Measurements from ENCODE around the gene SEMA6D. TPM values are rescaled to one million over a fixed set of nuclear protein-coding genes. Genes with fewer than 3 reads are reported as not detected.

Gene SEMA6D
- polyA plus RNA-seq, 1 donor (not counting 4 experiments of a cell fraction or from before 2014, with no cell fraction given): 0.67 TPM

DNA sequence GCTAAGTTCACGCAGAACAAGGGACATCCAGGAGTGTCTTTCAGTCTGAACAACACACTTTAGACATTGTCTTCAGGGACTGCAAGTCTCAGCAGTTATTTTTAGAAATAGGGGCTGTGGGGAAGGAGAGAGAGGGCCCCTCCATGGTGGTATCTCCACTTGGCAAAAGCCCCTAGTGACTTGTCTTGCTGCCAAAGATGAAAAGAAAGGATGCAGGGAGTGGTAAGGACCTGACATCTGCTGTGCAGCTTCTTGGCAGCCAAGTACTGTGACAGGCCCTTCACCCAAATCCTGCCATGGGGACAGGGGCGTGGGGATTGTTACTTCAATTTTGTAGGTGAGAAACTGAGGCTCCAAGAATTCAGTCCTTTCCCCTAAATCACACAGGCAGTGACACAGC, 21.0 kb upstream of the SEMA6D start:
- Histone ChIP-seq H3K4me2 (ENCODE audit: control insufficient read depth, extremely low read depth, insufficient read depth, low read depth, low read length) (no peak overlapping the region), H3K79me2 (ENCODE audit: control insufficient read depth, insufficient read depth, low read length) (no peaks in the 10 kb centered on the region), H4K20me1 (ENCODE audit: control insufficient read depth, extremely low read depth, insufficient read depth, low read length) (no peaks in the 10 kb centered on the region), H3K4me1 (ENCODE audit: control insufficient read depth, extremely low read depth, insufficient read depth, low read length) (no peaks in the 10 kb centered on the region), H3K9ac (ENCODE audit: control insufficient read depth, extremely low read depth, insufficient read depth, low read length) (no peak overlapping the region), H3K9me1 (ENCODE audit: control insufficient read depth, extremely low read depth, insufficient read depth, low read length) (no peaks in the 10 kb centered on the region), H3K4me3 (ENCODE audit: control insufficient read depth in 2 of 3, extremely low read depth in 1 of 3, insufficient read depth in 2 of 3, low read depth in 1 of 3, low read length in 3 of 3) (no peak overlapping the region), H3K9me3 (ENCODE audit: control insufficient read depth, low read depth, low read length) (no peaks in the 10 kb centered on the region), H3K36me3 (ENCODE audit: control insufficient read depth in 2 of 2, extremely low read depth in 1 of 2, insufficient read depth in 2 of 2, low read length in 2 of 2) (no peaks in the 10 kb centered on the region), H3K27me3 (ENCODE audit: control insufficient read depth, extremely low read depth, insufficient read depth, low read length) (no peaks in the 10 kb centered on the region), H3K27ac (ENCODE audit: control insufficient read depth, insufficient read depth, low read length) (no peak overlapping the region), H2AFZ (ENCODE audit: control insufficient read depth, low read length) (no peak overlapping the region)
- DNase-seq (ENCODE audit: low read depth, low spot score) (no peak), FAIRE-seq (no peak)
- dilution Hi-C loops (cut with MboI; ENCODE audit: extremely low pct_ligation_motif_present, low sequenced_read_pairs): no loop called here
- no peak for TF ChIP-seq EZH2 (IDR thresholded peaks at IDR 0.05; ENCODE audit: low read length)
- TF ChIP-seq, protein P1, sequence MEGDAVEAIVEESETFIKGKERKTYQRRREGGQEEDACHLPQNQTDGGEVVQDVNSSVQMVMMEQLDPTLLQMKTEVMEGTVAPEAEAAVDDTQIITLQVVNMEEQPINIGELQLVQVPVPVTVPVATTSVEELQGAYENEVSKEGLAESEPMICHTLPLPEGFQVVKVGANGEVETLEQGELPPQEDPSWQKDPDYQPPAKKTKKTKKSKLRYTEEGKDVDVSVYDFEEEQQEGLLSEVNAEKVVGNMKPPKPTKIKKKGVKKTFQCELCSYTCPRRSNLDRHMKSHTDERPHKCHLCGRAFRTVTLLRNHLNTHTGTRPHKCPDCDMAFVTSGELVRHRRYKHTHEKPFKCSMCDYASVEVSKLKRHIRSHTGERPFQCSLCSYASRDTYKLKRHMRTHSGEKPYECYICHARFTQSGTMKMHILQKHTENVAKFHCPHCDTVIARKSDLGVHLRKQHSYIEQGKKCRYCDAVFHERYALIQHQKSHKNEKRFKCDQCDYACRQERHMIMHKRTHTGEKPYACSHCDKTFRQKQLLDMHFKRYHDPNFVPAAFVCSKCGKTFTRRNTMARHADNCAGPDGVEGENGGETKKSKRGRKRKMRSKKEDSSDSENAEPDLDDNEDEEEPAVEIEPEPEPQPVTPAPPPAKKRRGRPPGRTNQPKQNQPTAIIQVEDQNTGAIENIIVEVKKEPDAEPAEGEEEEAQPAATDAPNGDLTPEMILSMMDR (optimal IDR thresholded peaks at IDR 0.05 in 1 of 3, IDR thresholded peaks at IDR 0.05 in 1 of 3, conservative IDR thresholded peaks at IDR 0.05 in 1 of 3; ENCODE audit: extremely low read depth in 1 of 3, insufficient read depth in 2 of 3, low read length in 3 of 3): no peak

DNA sequence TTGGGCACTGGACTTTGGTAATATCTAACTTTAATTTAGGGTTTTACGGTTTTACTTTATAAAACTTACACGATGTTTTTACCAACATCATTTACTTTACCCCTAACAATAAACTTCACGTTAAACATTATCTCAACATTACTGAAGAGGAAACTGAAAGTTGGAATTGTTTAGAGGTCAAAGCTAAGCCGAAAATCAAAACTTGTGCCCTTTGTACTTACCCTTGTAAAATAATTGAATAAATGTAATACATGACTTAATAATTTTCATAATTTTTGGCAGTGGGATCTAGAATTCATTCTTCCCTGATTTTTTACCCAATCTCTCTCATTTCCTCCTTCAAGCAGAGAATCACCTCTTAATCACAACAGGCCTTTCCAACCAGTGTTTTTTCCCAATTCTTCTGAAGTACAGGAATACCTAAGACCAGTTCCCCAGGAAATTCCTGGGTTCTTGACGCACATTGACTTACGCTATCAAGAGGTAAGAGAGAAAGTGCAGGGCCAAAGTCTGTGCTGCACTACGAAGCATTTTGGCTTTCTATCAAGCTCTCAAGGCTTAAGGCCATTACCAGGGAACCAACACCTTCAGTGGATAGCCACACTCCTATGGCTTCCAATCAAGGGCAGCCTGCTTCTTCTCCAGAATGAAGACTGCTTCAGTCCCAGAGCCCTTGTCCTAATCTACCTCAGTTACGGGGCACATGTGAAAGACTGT, 11.9 kb upstream of the SEMA6D start:
- dilution Hi-C loops (cut with MboI; ENCODE audit: extremely low pct_ligation_motif_present, low sequenced_read_pairs): no loop called here
- FAIRE-seq: no peak
- no peak for TF ChIP-seq EZH2 (IDR thresholded peaks at IDR 0.05; ENCODE audit: low read length)
- TF ChIP-seq, protein P1 (optimal IDR thresholded peaks at IDR 0.05 in 1 of 3, IDR thresholded peaks at IDR 0.05 in 1 of 3, conservative IDR thresholded peaks at IDR 0.05 in 1 of 3; ENCODE audit: extremely low read depth in 1 of 3, insufficient read depth in 2 of 3, low read length in 3 of 3): no peak

More for the DNA sequence above, 11.9 kb upstream of the SEMA6D start:
- Histone ChIP-seq H2AFZ (ENCODE audit: control insufficient read depth, low read length) (no peak overlapping the region), H3K4me2 (ENCODE audit: control insufficient read depth, extremely low read depth, insufficient read depth, low read depth, low read length) (no peak overlapping the region), H3K27me3 (ENCODE audit: control insufficient read depth, extremely low read depth, insufficient read depth, low read length) (no peaks in the 10 kb centered on the region), H3K36me3 (ENCODE audit: control insufficient read depth in 2 of 2, extremely low read depth in 1 of 2, insufficient read depth in 2 of 2, low read length in 2 of 2) (no peaks in the 10 kb centered on the region), H3K4me1 (ENCODE audit: control insufficient read depth, extremely low read depth, insufficient read depth, low read length) (no peaks in the 10 kb centered on the region), H4K20me1 (ENCODE audit: control insufficient read depth, extremely low read depth, insufficient read depth, low read length) (no peaks in the 10 kb centered on the region), H3K9me1 (ENCODE audit: control insufficient read depth, extremely low read depth, insufficient read depth, low read length) (no peaks in the 10 kb centered on the region), H3K79me2 (ENCODE audit: control insufficient read depth, insufficient read depth, low read length) (no peaks in the 10 kb centered on the region), H3K4me3 (ENCODE audit: control insufficient read depth in 2 of 3, extremely low read depth in 1 of 3, insufficient read depth in 2 of 3, low read depth in 1 of 3, low read length in 3 of 3) (no peak overlapping the region), H3K9ac (ENCODE audit: control insufficient read depth, extremely low read depth, insufficient read depth, low read length) (no peak overlapping the region), H3K27ac (ENCODE audit: control insufficient read depth, insufficient read depth, low read length) (no peak overlapping the region), H3K9me3 (ENCODE audit: control insufficient read depth, low read depth, low read length) (no peaks in the 10 kb centered on the region)
- no peak for DNase-seq (ENCODE audit: low read depth, low spot score)
